NCI-H128 (cell line): ENCODE results near the gene OLFML2A.
A peak's percentile ranks its signal among the peaks of the same experiment; 100 is the strongest.

Source experiments
- DNase-seq: peaks from one replicate; lab custom pipeline; 2025; ENCODE audit not compliant: unreplicated experiment; lab: John Stamatoyannopoulos, UW

OLFML2A gene

GRCh38 chr9:124852121-124852828 is 75.3 kb downstream of the OLFML2A start:
- DNase-seq: no peak

GRCh38 chr9:124852829-124853531 is 76.0 kb downstream of the OLFML2A start, which contains the start of gene WDR38:
TSS of gene WDR38 (plus strand) at chr9:124853460. CDS start at chr9:124853532, 72 bp downstream.
- peak; percentile 35 for DNase-seq

- DNase-seq: no peak
Measured at GRCh38 chr9:124853605-124854143, 76.7 kb downstream of the OLFML2A start.

- DNase-seq: no peak
Measured at GRCh38 chr9:124854161-124854560, 77.2 kb downstream of the OLFML2A start.

GRCh38 chr9:124854822-124855221 is 77.9 kb downstream of the OLFML2A start:
- DNase-seq: no peak

- no peak for DNase-seq
Measured at GRCh38 chr9:124855566-124855943, 78.6 kb downstream of the OLFML2A start.

- no peak for DNase-seq
Measured at GRCh38 chr9:124855944-124856765, 79.2 kb downstream of the OLFML2A start.

GRCh38 chr9:124857533-124858162 is 80.7 kb downstream of the OLFML2A start:
- DNase-seq: no peak

- no peak for DNase-seq
Measured at GRCh38 chr9:124858330-124859046, 81.6 kb downstream of the OLFML2A start.

- no peak for DNase-seq
Measured at GRCh38 chr9:124859803-124860581, 83.1 kb downstream of the OLFML2A start.

- no peak for DNase-seq
Measured at GRCh38 chr9:124860582-124861341, 83.8 kb downstream of the OLFML2A start.

- DNase-seq: peak; percentile 91
Measured at GRCh38 chr9:124861342-124862229, 84.7 kb downstream of the OLFML2A start, which contains the start of the genes ARPC5L and RPL35. TSS of gene ARPC5L (plus strand) at chr9:124862130. CDS start at chr9:124869291, 7,161 bp downstream. TSS of gene RPL35 (minus strand) at chr9:124861957. CDS start at chr9:124861912, 45 bp downstream.

GRCh38 chr9:124863371-124863871 is 86.5 kb downstream of the OLFML2A start:
- DNase-seq: no peak
